BLaER1 (cell line): ENCODE data around the gene TNRC6A.

ENCODE experiments used
- H3K27ac ChIP-seq: shearing (Covaris generic); formaldehyde crosslinking; 2 replicates; pipeline ENCODE4 v1.8.1; 2022
- H3K27me3 ChIP-seq: shearing (Covaris generic); formaldehyde crosslinking; 2 replicates; pipeline ENCODE4 v1.8.1; 2022
- H3K36me3 ChIP-seq: shearing (Covaris generic); formaldehyde crosslinking; 2 replicates; pipeline ENCODE4 v1.8.1; 2022
- H3K4me1 ChIP-seq: shearing (Covaris generic); formaldehyde crosslinking; 2 replicates; pipeline ENCODE4 v1.8.1; 2022
- H3K4me2 ChIP-seq: shearing (Covaris generic); formaldehyde crosslinking; 2 replicates; pipeline ENCODE4 v1.8.1; 2022
- H3K4me3 ChIP-seq: shearing (Covaris generic); formaldehyde crosslinking; 2 replicates; pipeline ENCODE4 v1.8.1; 2022
- H3K9ac ChIP-seq: shearing (Covaris generic); formaldehyde crosslinking; 2 replicates; pipeline ENCODE4 v1.8.1; 2022
- H3K9me3 ChIP-seq: shearing (Covaris generic); formaldehyde crosslinking; 2 replicates; pipeline ENCODE4 v1.8.1; 2022
- H4K20me1 ChIP-seq: shearing (Covaris generic); formaldehyde crosslinking; 2 replicates; pipeline ENCODE4 v1.8.1; 2022
- Cebpa-rat ChIP-seq: shearing (Covaris generic); IDR thresholded peaks from 2 replicates; pipeline ENCODE4 v1.8.1; 2022

Gene TNRC6A

GRCh38 chr16:24771779-24772157 is 42.3 kb downstream of the TNRC6A start:
- Histone ChIP-seq H3K4me1 (no peaks in the 10 kb centered on the region), H3K4me2 (no peak overlapping the region), H3K27ac (no peak overlapping the region), H3K36me3 (peaks cover 58% of the 10 kb centered on the region), H3K9me3 (0 out of 2 replicates have a peak, but pooled peaks cover 4% of the 10 kb centered on the region), H3K9ac (no peak overlapping the region), H3K4me3 (no peak overlapping the region), H4K20me1 (peaks cover 94% of the 10 kb centered on the region), H3K27me3 (no peaks in the 10 kb centered on the region)
- TF ChIP-seq Cebpa-rat: no peak

- H3K4me3 ChIP-seq: no peak overlapping the region
- 0 out of 2 replicates have a peak, but pooled peaks cover 4% of the 10 kb centered on the region for H3K9me3 ChIP-seq
- peaks cover 74% of the 10 kb centered on the region for H3K36me3 ChIP-seq
- H3K27ac ChIP-seq: no peak overlapping the region
- no peak for TF ChIP-seq Cebpa-rat
- H3K4me2 ChIP-seq: no peak overlapping the region
- no peaks in the 10 kb centered on the region for H3K4me1 ChIP-seq
- H4K20me1 ChIP-seq: peaks cover 97% of the 10 kb centered on the region
- H3K9ac ChIP-seq: no peak overlapping the region
- no peaks in the 10 kb centered on the region for H3K27me3 ChIP-seq
Measured at GRCh38 chr16:24773771-24774427, 44.4 kb downstream of the TNRC6A start.

- Histone ChIP-seq H3K9ac (no peak overlapping the region), H3K4me3 (no peak overlapping the region), H3K27me3 (no peaks in the 10 kb centered on the region), H3K4me2 (no peak overlapping the region), H4K20me1 (peaks cover 98% of the 10 kb centered on the region), H3K27ac (no peak overlapping the region), H3K9me3 (0 out of 2 replicates have a peak, but pooled peaks cover 4% of the 10 kb centered on the region), H3K4me1 (no peaks in the 10 kb centered on the region), H3K36me3 (peaks cover 80% of the 10 kb centered on the region)
- no peak for TF ChIP-seq Cebpa-rat
Measured at GRCh38 chr16:24774510-24774909, 45.1 kb downstream of the TNRC6A start.

- Histone ChIP-seq H3K36me3 (peaks cover 80% of the 10 kb centered on the region), H3K27me3 (no peaks in the 10 kb centered on the region), H3K4me3 (no peak overlapping the region), H3K4me1 (no peaks in the 10 kb centered on the region), H3K27ac (no peak overlapping the region), H4K20me1 (peaks cover 96% of the 10 kb centered on the region), H3K9ac (no peak overlapping the region), H3K9me3 (0 out of 2 replicates have a peak, but pooled peaks cover 4% of the 10 kb centered on the region), H3K4me2 (no peak overlapping the region)
- no peak for TF ChIP-seq Cebpa-rat
Measured at GRCh38 chr16:24775455-24775854, 46.0 kb downstream of the TNRC6A start.

- Histone ChIP-seq H3K4me1 (no peaks in the 10 kb centered on the region), H3K36me3 (peaks cover 80% of the 10 kb centered on the region), H3K4me3 (no peak overlapping the region), H3K9me3 (0 out of 2 replicates have a peak, but pooled peaks cover 4% of the 10 kb centered on the region), H3K27me3 (no peaks in the 10 kb centered on the region), H3K9ac (no peak overlapping the region), H3K4me2 (no peak overlapping the region), H4K20me1 (peaks cover 92% of the 10 kb centered on the region), H3K27ac (no peak overlapping the region)
- TF ChIP-seq Cebpa-rat: no peak
Measured at GRCh38 chr16:24776501-24777220, 47.2 kb downstream of the TNRC6A start.

- TF ChIP-seq Cebpa-rat: no peak
- peaks cover 86% of the 10 kb centered on the region for H3K36me3 ChIP-seq
Measured at GRCh38 chr16:24778671-24779070, 49.2 kb downstream of the TNRC6A start.

GRCh38 chr16:24781256-24781655 is 51.8 kb downstream of the TNRC6A start:
- Histone ChIP-seq H3K36me3 (peaks cover 92% of the 10 kb centered on the region), H3K4me1 (no peaks in the 10 kb centered on the region), H3K27me3 (no peaks in the 10 kb centered on the region), H3K9me3 (no peaks in the 10 kb centered on the region), H3K4me2 (no peak overlapping the region), H3K4me3 (no peak overlapping the region), H3K9ac (no peak overlapping the region), H3K27ac (no peak overlapping the region), H4K20me1 (peaks cover 66% of the 10 kb centered on the region)
- TF ChIP-seq Cebpa-rat: no peak

More at GRCh38 chr16:24778671-24779070, 49.2 kb downstream of the TNRC6A start:
- Histone ChIP-seq H3K9me3 (no peaks in the 10 kb centered on the region), H3K27ac (no peak overlapping the region), H3K4me1 (no peaks in the 10 kb centered on the region), H3K4me3 (no peak overlapping the region), H3K9ac (no peak overlapping the region), H3K27me3 (no peaks in the 10 kb centered on the region), H3K4me2 (no peak overlapping the region), H4K20me1 (peaks cover 73% of the 10 kb centered on the region)

GRCh38 chr16:24784121-24784520 is 54.7 kb downstream of the TNRC6A start:
- H3K27ac ChIP-seq: no peak overlapping the region
- no peak for TF ChIP-seq Cebpa-rat
- H3K9me3 ChIP-seq: no peaks in the 10 kb centered on the region
- H3K9ac ChIP-seq: no peak overlapping the region
- H3K4me1 ChIP-seq: no peaks in the 10 kb centered on the region
- H3K36me3 ChIP-seq: peaks cover 90% of the 10 kb centered on the region
- H3K4me3 ChIP-seq: no peak overlapping the region
- no peaks in the 10 kb centered on the region for H3K27me3 ChIP-seq
- peaks cover 61% of the 10 kb centered on the region for H4K20me1 ChIP-seq
- no peak overlapping the region for H3K4me2 ChIP-seq

- Histone ChIP-seq H4K20me1 (peaks cover 68% of the 10 kb centered on the region), H3K36me3 (peaks cover 87% of the 10 kb centered on the region), H3K4me3 (no peak overlapping the region), H3K4me2 (no peak overlapping the region), H3K9me3 (no peaks in the 10 kb centered on the region), H3K9ac (no peak overlapping the region), H3K4me1 (no peaks in the 10 kb centered on the region), H3K27ac (no peak overlapping the region), H3K27me3 (no peaks in the 10 kb centered on the region)
- no peak for TF ChIP-seq Cebpa-rat
Measured at GRCh38 chr16:24789881-24790280, 60.4 kb downstream of the TNRC6A start.

- peaks cover 100% of the 10 kb centered on the region for H3K36me3 ChIP-seq
- H3K4me1 ChIP-seq: no peaks in the 10 kb centered on the region
- H3K4me2 ChIP-seq: no peak overlapping the region
- no peak overlapping the region for H3K9ac ChIP-seq
- TF ChIP-seq Cebpa-rat: no peak
- no peak overlapping the region for H3K27ac ChIP-seq
- no peaks in the 10 kb centered on the region for H4K20me1 ChIP-seq
- H3K27me3 ChIP-seq: no peaks in the 10 kb centered on the region
- H3K9me3 ChIP-seq: no peaks in the 10 kb centered on the region
- no peak overlapping the region for H3K4me3 ChIP-seq
Measured at GRCh38 chr16:24800586-24800985, 71.1 kb downstream of the TNRC6A start.
